ENCODE results near the gene DSC3.

The DSC3 gene

DNA sequence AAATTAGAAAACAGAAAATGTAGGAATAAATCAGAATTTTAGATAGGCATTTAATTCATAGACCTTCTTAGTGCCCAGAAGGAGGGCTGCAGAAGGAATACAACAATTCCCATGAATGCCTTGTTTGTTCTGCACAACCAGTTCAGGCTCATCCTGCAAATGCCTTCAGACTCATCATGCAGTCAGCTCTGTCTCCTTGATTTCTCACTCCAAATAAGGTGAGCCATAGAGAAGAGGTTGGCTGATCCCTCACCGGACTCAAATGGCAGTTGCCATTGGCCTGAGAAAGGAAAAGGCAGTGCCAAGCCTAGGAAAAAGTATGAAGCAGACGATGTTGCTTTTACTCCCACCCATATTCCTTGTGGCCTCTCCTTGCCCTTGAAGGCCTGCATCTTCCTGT, 50.3 kb downstream of the DSC3 start:
- POLR2A ChIA-PET = no interaction called here
- CTCF ChIA-PET = no interaction called here
- Histone ChIP-seq H3K4me3 (ENCODE audit: low read depth, low read length) (no peak overlapping the region), H3K4me1 (ENCODE audit: control insufficient read depth, insufficient read depth, low read length) (no peaks in the 10 kb centered on the region), H3K27ac (ENCODE audit: extremely low read depth, low read depth, low read length) (no peak overlapping the region), H3K36me3 (ENCODE audit: control insufficient read depth in 2 of 2, insufficient read depth in 1 of 2, low read length in 2 of 2) (peaks cover 0 to 9% of the 10 kb centered on the region in 2 experiments; a peak in 2 of 3 replicates), H3K9me3 (ENCODE audit: control insufficient read depth, insufficient read depth, low read depth, low read length) (no peaks in the 10 kb centered on the region)
- no peak for TF ChIP-seq GLIS2 (tag by site-specific recombination; IDR thresholded peaks at IDR 0.05)
- TF ChIP-seq BCL11A (tag by site-specific recombination; IDR thresholded peaks at IDR 0.05; ENCODE audit: low read depth) = no peak
- no peak for TF ChIP-seq ZNF391 (tag by site-specific recombination; IDR thresholded peaks at IDR 0.05; ENCODE audit: borderline replicate concordance, low read depth)
- no peak for TF ChIP-seq ZNF155 (tag by site-specific recombination; IDR thresholded peaks at IDR 0.05)
- TF ChIP-seq OSR2 (tag by site-specific recombination; IDR thresholded peaks at IDR 0.05) = no peak
- TF ChIP-seq ZNF223 (tag by site-specific recombination; IDR thresholded peaks at IDR 0.05) = no peak
- TF ChIP-seq, protein P1, sequence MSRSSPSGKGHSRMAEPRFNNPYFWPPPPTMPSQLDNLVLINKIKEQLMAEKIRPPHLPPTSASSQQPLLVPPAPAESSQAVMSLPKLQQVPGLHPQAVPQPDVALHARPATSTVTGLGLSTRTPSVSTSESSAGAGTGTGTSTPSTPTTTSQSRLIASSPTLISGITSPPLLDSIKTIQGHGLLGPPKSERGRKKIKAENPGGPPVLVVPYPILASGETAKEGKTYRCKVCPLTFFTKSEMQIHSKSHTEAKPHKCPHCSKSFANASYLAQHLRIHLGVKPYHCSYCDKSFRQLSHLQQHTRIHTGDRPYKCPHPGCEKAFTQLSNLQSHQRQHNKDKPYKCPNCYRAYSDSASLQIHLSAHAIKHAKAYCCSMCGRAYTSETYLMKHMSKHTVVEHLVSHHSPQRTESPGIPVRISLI (tag by site-specific recombination; IDR thresholded peaks at IDR 0.05) = no peak
- TF ChIP-seq, protein P2, sequence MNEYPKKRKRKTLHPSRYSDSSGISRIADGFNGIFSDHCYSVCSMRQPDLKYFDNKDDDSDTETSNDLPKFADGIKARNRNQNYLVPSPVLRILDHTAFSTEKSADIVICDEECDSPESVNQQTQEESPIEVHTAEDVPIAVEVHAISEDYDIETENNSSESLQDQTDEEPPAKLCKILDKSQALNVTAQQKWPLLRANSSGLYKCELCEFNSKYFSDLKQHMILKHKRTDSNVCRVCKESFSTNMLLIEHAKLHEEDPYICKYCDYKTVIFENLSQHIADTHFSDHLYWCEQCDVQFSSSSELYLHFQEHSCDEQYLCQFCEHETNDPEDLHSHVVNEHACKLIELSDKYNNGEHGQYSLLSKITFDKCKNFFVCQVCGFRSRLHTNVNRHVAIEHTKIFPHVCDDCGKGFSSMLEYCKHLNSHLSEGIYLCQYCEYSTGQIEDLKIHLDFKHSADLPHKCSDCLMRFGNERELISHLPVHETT (tag by site-specific recombination; IDR thresholded peaks at IDR 0.05) = no peak
- TF ChIP-seq ZNF184 (tag by site-specific recombination; IDR thresholded peaks at IDR 0.05) = no peak
- no peak for TF ChIP-seq ZNF549 (tag by site-specific recombination; IDR thresholded peaks at IDR 0.05)
- TF ChIP-seq ZNF292 (tag by site-specific recombination; IDR thresholded peaks at IDR 0.05; ENCODE audit: borderline replicate concordance, low read depth) = no peak
- no peak for TF ChIP-seq IKZF3 (tag by site-specific recombination; IDR thresholded peaks at IDR 0.05)
- no peak for TF ChIP-seq ZSCAN23 (tag by site-specific recombination; IDR thresholded peaks at IDR 0.05)
- no peak for TF ChIP-seq ZEB2 (tag by site-specific recombination; IDR thresholded peaks at IDR 0.05)

DNA sequence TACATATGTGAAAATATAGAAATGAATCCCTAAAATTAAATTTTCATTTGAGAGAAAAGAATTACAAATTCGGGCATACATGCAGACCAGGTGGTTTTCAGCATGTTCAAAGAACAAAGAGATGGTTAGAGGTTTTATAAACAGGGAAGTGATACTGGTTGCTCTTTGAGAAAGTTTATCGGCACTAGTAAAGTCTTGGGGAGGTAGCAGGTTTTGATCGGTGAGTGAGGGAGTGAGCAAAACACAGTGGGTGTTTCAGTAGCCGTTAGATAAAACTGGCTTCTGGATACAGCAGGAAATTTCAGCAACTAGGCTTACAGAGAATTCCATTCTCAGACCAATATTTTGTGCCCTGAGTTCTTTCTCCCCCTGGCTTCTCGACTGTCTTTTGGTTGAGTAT, 51.1 kb downstream of the DSC3 start:
- no peaks in the 10 kb centered on the region for H3K4me1 ChIP-seq (ENCODE audit: control insufficient read depth, insufficient read depth, low read length)
- H3K36me3 ChIP-seq (ENCODE audit: control insufficient read depth in 2 of 2, insufficient read depth in 1 of 2, low read length in 2 of 2) = peaks cover 0 to 5% of the 10 kb centered on the region in 2 experiments; a peak in 2 of 3 replicates
- no peak for TF ChIP-seq ZNF292 (tag by site-specific recombination; IDR thresholded peaks at IDR 0.05; ENCODE audit: borderline replicate concordance, low read depth)
- no peak for TF ChIP-seq OSR2 (tag by site-specific recombination; IDR thresholded peaks at IDR 0.05)
- TF ChIP-seq ZNF629 (tag by site-specific recombination; IDR thresholded peaks at IDR 0.05) = no peak
- no peak for TF ChIP-seq ZNF473 (tag by site-specific recombination; IDR thresholded peaks at IDR 0.05)
- no peak for TF ChIP-seq ZNF132 (tag by site-specific recombination; IDR thresholded peaks at IDR 0.05; ENCODE audit: borderline replicate concordance)
- no peak for TF ChIP-seq ZNF561 (tag by site-specific recombination; IDR thresholded peaks at IDR 0.05; ENCODE audit: borderline replicate concordance)
- ChIA-PET POLR2A (no interaction called here), CTCF (no interaction called here)
- H3K27ac ChIP-seq (ENCODE audit: extremely low read depth, low read depth, low read length) = no peak overlapping the region
- no peaks in the 10 kb centered on the region for H3K9me3 ChIP-seq (ENCODE audit: control insufficient read depth, insufficient read depth, low read depth, low read length)
- no peak overlapping the region for H3K4me3 ChIP-seq (ENCODE audit: low read depth, low read length)

DNA sequence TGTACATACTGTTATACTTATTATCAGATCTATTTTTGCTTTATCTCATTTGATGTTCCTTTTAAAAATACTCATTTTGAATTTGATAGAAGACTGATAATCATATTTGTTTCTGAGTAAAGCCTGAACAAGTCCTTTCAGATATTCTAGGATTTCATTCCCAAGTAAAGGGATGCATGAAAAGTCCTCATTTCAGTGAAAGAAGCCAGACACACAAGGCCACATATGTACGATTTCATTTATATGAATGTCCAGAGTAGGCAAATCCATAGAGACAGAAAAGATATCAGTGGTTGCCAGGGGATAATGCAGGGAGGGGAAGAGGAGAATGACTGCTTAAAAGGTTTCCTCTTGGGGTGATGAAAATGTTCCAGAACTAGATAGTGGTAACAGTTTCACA, 53.4 kb downstream of the DSC3 start:
- POLR2A ChIA-PET = no interaction called here
- TF ChIP-seq, protein P3, sequence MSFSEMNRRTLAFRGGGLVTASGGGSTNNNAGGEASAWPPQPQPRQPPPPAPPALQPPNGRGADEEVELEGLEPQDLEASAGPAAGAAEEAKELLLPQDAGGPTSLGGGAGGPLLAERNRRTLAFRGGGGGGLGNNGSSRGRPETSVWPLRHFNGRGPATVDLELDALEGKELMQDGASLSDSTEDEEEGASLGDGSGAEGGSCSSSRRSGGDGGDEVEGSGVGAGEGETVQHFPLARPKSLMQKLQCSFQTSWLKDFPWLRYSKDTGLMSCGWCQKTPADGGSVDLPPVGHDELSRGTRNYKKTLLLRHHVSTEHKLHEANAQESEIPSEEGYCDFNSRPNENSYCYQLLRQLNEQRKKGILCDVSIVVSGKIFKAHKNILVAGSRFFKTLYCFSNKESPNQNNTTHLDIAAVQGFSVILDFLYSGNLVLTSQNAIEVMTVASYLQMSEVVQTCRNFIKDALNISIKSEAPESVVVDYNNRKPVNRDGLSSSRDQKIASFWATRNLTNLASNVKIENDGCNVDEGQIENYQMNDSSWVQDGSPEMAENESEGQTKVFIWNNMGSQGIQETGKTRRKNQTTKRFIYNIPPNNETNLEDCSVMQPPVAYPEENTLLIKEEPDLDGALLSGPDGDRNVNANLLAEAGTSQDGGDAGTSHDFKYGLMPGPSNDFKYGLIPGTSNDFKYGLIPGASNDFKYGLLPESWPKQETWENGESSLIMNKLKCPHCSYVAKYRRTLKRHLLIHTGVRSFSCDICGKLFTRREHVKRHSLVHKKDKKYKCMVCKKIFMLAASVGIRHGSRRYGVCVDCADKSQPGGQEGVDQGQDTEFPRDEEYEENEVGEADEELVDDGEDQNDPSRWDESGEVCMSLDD (tag by site-specific recombination; IDR thresholded peaks at IDR 0.05) = no peak
- TF ChIP-seq ZNF777 (tag by site-specific recombination; IDR thresholded peaks at IDR 0.05; ENCODE audit: borderline replicate concordance) (no peak), ZNF155 (tag by site-specific recombination; IDR thresholded peaks at IDR 0.05) (no peak), ZNF624 (tag by site-specific recombination; IDR thresholded peaks at IDR 0.05) (no peak), ZNF658 (tag by site-specific recombination; IDR thresholded peaks at IDR 0.05) (no peak), ZNF354C (tag by site-specific recombination; IDR thresholded peaks at IDR 0.05; ENCODE audit: borderline replicate concordance, low read depth) (no peak), ZSCAN23 (tag by site-specific recombination; IDR thresholded peaks at IDR 0.05) (no peak), ZNF211 (tag by site-specific recombination; IDR thresholded peaks at IDR 0.05; ENCODE audit: low read depth) (no peak), ZBTB8A (tag by site-specific recombination; IDR thresholded peaks at IDR 0.05) (no peak), ZNF335 (tag by site-specific recombination; conservative IDR thresholded peaks at IDR 0.05) (no peak)
- TF ChIP-seq, protein P4, sequence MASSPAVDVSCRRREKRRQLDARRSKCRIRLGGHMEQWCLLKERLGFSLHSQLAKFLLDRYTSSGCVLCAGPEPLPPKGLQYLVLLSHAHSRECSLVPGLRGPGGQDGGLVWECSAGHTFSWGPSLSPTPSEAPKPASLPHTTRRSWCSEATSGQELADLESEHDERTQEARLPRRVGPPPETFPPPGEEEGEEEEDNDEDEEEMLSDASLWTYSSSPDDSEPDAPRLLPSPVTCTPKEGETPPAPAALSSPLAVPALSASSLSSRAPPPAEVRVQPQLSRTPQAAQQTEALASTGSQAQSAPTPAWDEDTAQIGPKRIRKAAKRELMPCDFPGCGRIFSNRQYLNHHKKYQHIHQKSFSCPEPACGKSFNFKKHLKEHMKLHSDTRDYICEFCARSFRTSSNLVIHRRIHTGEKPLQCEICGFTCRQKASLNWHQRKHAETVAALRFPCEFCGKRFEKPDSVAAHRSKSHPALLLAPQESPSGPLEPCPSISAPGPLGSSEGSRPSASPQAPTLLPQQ (tag by site-specific recombination; IDR thresholded peaks at IDR 0.05) = no peak
- CTCF ChIA-PET = no interaction called here
- H3K27ac ChIP-seq (ENCODE audit: extremely low read depth, low read depth, low read length) = no peak overlapping the region
- H3K4me3 ChIP-seq (ENCODE audit: low read depth, low read length) = no peak overlapping the region
- H3K9me3 ChIP-seq (ENCODE audit: control insufficient read depth, insufficient read depth, low read depth, low read length) = no peaks in the 10 kb centered on the region
- H3K36me3 ChIP-seq (ENCODE audit: control insufficient read depth in 2 of 2, insufficient read depth in 1 of 2, low read length in 2 of 2) = no peaks in the 10 kb centered on the region
- H3K4me1 ChIP-seq (ENCODE audit: control insufficient read depth, insufficient read depth, low read length) = no peaks in the 10 kb centered on the region
